ENCODE results near the gene ADGRD2. TPM values are rescaled to one million over a fixed set of nuclear protein-coding genes. Genes with fewer than 3 reads are reported as not detected.

The ADGRD2 gene
- polyA plus RNA-seq, 1 donor (not counting 4 experiments of a cell fraction or from before 2014, with no cell fraction given) = not detected

- TF ChIP-seq, protein P1, sequence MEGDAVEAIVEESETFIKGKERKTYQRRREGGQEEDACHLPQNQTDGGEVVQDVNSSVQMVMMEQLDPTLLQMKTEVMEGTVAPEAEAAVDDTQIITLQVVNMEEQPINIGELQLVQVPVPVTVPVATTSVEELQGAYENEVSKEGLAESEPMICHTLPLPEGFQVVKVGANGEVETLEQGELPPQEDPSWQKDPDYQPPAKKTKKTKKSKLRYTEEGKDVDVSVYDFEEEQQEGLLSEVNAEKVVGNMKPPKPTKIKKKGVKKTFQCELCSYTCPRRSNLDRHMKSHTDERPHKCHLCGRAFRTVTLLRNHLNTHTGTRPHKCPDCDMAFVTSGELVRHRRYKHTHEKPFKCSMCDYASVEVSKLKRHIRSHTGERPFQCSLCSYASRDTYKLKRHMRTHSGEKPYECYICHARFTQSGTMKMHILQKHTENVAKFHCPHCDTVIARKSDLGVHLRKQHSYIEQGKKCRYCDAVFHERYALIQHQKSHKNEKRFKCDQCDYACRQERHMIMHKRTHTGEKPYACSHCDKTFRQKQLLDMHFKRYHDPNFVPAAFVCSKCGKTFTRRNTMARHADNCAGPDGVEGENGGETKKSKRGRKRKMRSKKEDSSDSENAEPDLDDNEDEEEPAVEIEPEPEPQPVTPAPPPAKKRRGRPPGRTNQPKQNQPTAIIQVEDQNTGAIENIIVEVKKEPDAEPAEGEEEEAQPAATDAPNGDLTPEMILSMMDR (optimal IDR thresholded peaks at IDR 0.05 in 1 of 3, IDR thresholded peaks at IDR 0.05 in 1 of 3, conservative IDR thresholded peaks at IDR 0.05 in 1 of 3; ENCODE audit: extremely low read depth in 1 of 3, insufficient read depth in 2 of 3, low read length in 3 of 3) = no peak
- TF ChIP-seq EZH2 (IDR thresholded peaks at IDR 0.05; ENCODE audit: low read length) = no peak
- dilution Hi-C loops (cut with MboI; ENCODE audit: extremely low pct_ligation_motif_present, low sequenced_read_pairs) = no loop called here
- H3K9ac ChIP-seq (ENCODE audit: control insufficient read depth, extremely low read depth, insufficient read depth, low read length) = no peak overlapping the region
- H3K36me3 ChIP-seq (ENCODE audit: control insufficient read depth in 2 of 2, extremely low read depth in 1 of 2, insufficient read depth in 2 of 2, low read length in 2 of 2) = no peaks in the 10 kb centered on the region
- H3K9me1 ChIP-seq (ENCODE audit: control insufficient read depth, extremely low read depth, insufficient read depth, low read length) = no peaks in the 10 kb centered on the region
- H4K20me1 ChIP-seq (ENCODE audit: control insufficient read depth, extremely low read depth, insufficient read depth, low read length) = no peaks in the 10 kb centered on the region
- no peaks in the 10 kb centered on the region for H3K9me3 ChIP-seq (ENCODE audit: control insufficient read depth, low read depth, low read length)
- H3K27ac ChIP-seq (ENCODE audit: control insufficient read depth, insufficient read depth, low read length) = no peak overlapping the region
- H3K27me3 ChIP-seq (ENCODE audit: control insufficient read depth, extremely low read depth, insufficient read depth, low read length) = no peaks in the 10 kb centered on the region
- FAIRE-seq (no peak), DNase-seq (ENCODE audit: low read depth, low spot score) (no peak)
- H3K4me3 ChIP-seq (ENCODE audit: control insufficient read depth in 2 of 3, extremely low read depth in 1 of 3, insufficient read depth in 2 of 3, low read depth in 1 of 3, low read length in 3 of 3) = no peak overlapping the region
- H3K79me2 ChIP-seq (ENCODE audit: control insufficient read depth, insufficient read depth, low read length) = no peaks in the 10 kb centered on the region
- H2AFZ ChIP-seq (ENCODE audit: control insufficient read depth, low read length) = no peak overlapping the region
- no peak overlapping the region for H3K4me2 ChIP-seq (ENCODE audit: control insufficient read depth, extremely low read depth, insufficient read depth, low read depth, low read length)
- no peaks in the 10 kb centered on the region for H3K4me1 ChIP-seq (ENCODE audit: control insufficient read depth, extremely low read depth, insufficient read depth, low read length)
These were observed 20.1 kb downstream of the ADGRD2 start for GRCh38 chr9:124470306-124470705.

- H3K4me2 ChIP-seq (ENCODE audit: control insufficient read depth, extremely low read depth, insufficient read depth, low read depth, low read length) = no peak overlapping the region
- no peaks in the 10 kb centered on the region for H3K27me3 ChIP-seq (ENCODE audit: control insufficient read depth, extremely low read depth, insufficient read depth, low read length)
- no peaks in the 10 kb centered on the region for H4K20me1 ChIP-seq (ENCODE audit: control insufficient read depth, extremely low read depth, insufficient read depth, low read length)
- no peaks in the 10 kb centered on the region for H3K36me3 ChIP-seq (ENCODE audit: control insufficient read depth in 2 of 2, extremely low read depth in 1 of 2, insufficient read depth in 2 of 2, low read length in 2 of 2)
- no peak overlapping the region for H3K9ac ChIP-seq (ENCODE audit: control insufficient read depth, extremely low read depth, insufficient read depth, low read length)
- dilution Hi-C loops (cut with MboI; ENCODE audit: extremely low pct_ligation_motif_present, low sequenced_read_pairs) = no loop called here
- no peaks in the 10 kb centered on the region for H3K79me2 ChIP-seq (ENCODE audit: control insufficient read depth, insufficient read depth, low read length)
- DNase-seq (ENCODE audit: low read depth, low spot score) (no peak), FAIRE-seq (no peak)
- H3K9me1 ChIP-seq (ENCODE audit: control insufficient read depth, extremely low read depth, insufficient read depth, low read length) = no peaks in the 10 kb centered on the region
- no peak for TF ChIP-seq EZH2 (IDR thresholded peaks at IDR 0.05; ENCODE audit: low read length)
- TF ChIP-seq, protein P1 (optimal IDR thresholded peaks at IDR 0.05 in 1 of 3, IDR thresholded peaks at IDR 0.05 in 1 of 3, conservative IDR thresholded peaks at IDR 0.05 in 1 of 3; ENCODE audit: extremely low read depth in 1 of 3, insufficient read depth in 2 of 3, low read length in 3 of 3) = no peak
- no peak overlapping the region for H3K27ac ChIP-seq (ENCODE audit: control insufficient read depth, insufficient read depth, low read length)
- H3K4me3 ChIP-seq (ENCODE audit: control insufficient read depth in 2 of 3, extremely low read depth in 1 of 3, insufficient read depth in 2 of 3, low read depth in 1 of 3, low read length in 3 of 3) = no peak overlapping the region
- H3K9me3 ChIP-seq (ENCODE audit: control insufficient read depth, low read depth, low read length) = no peaks in the 10 kb centered on the region
- no peak overlapping the region for H2AFZ ChIP-seq (ENCODE audit: control insufficient read depth, low read length)
- H3K4me1 ChIP-seq (ENCODE audit: control insufficient read depth, extremely low read depth, insufficient read depth, low read length) = no peaks in the 10 kb centered on the region
These were observed 20.5 kb downstream of the ADGRD2 start for GRCh38 chr9:124470726-124471125.

All from keratinocyte (primary cell).